Adrenal gland (tissue), 5 donors: ENCODE measurements around the gene JARID2.

Experiments
- CTCF ChIP-seq, 6 experiments: fragments of 450-650 bp in 4 of 6; fragments of 200-600 bp in 2 of 6; sonication (generic) in 1 of 6; IDR thresholded peaks; 1 replicate in 5 of 6; 2 replicates in 1 of 6; pipeline versions ENCODE4 v1.5.1 to v1.8.0; 2016 to 2021; ENCODE audit warnings: antibody characterized with exemption in 6 of 6, mild to moderate bottlenecking in 2 of 6, moderate library complexity in 1 of 6
- POLR2A ChIP-seq, 2 donors: fragments of 450-650 bp; IDR thresholded peaks; one replicate each; pipeline ENCODE4 v1.6.1; 2017; ENCODE audit warnings: antibody characterized with exemption in 2 of 2, mild to moderate bottlenecking in 2 of 2, moderate library complexity in 1 of 2
- donor health status: DM: no; HTN: no; CAD: no.

DNA sequence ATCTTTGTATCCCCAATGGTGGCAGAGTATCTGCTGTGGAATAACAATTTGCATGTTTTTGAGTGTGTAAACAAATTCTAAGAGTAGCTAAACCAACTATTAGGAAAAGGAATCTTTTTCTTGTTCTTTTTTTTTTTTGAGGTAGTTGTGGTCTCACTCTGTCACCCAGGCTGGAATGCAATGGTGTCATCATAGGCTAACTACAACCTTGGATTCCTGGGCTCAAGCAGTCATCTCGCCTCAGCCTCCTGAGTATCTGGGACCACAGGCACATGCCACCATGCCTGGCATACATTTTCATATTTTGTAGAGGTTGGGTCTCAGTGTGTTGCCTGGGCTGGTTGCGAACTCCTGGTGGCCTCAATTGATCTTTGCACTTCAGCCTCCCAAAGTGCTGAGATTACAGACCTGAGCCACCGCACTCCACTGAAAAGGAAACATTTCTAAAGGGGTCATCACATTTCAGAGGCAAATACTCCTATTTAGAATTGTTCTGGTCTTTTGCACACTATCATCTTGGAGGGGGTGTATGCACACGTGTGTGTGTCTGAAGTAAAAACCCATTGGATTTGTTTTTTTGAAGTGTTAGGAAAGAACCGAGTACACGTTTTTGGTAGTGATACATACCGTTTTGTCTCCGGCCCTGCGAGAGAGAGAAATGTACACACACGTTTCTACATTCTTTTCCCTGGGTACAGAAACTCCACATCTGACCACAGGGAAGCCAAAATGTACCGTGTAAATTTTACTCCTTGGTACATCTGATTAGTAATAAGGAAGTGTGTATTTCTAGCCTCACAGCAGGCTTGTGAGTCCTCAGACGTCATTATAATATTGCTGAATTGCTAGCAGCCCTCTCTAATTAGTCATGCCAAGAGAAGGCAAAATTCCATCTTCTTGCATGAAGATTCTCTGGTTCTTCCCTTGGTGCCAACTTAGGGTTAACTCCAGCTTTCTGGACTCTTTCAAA is 183.6 kb downstream of the JARID2 start:
- TF ChIP-seq CTCF (IDR thresholded peaks at IDR 0.05) (no peak), POLR2A (IDR thresholded peaks at IDR 0.05) (no peak)
